Left ventricle myocardium inferior (tissue), 1 donor: ENCODE measurements around the gene LGALSL. TPM values are rescaled to one million over a fixed set of nuclear protein-coding genes. Genes with fewer than 3 reads are reported as not detected.

ENCODE experiments used
- DNase-seq: peaks from one replicate; pipeline ENCODE4 v3.0.0-alpha.2; 2020
- H3K27ac ChIP-seq: fragments of 200-600 bp; replicated peaks from 2 replicates; pipeline ENCODE4 v1.8.0; 2021
- H3K27me3 ChIP-seq: fragments of 200-600 bp; 2 replicates; pipeline ENCODE4 v1.8.0; 2021; ENCODE audit warnings: low read depth
- H3K36me3 ChIP-seq: fragments of 200-600 bp; 2 replicates; pipeline ENCODE4 v1.8.0; 2021
- H3K4me1 ChIP-seq: fragments of 200-600 bp; 2 replicates; pipeline ENCODE4 v1.8.0; 2021
- H3K4me3 ChIP-seq: fragments of 200-600 bp; 2 replicates; pipeline ENCODE4 v1.8.0; 2021; ENCODE audit warnings: mild to moderate bottlenecking, moderate library complexity
- H3K9me3 ChIP-seq: fragments of 200-600 bp; replicated peaks from 2 replicates; pipeline ENCODE4 v1.8.0; 2021
- CTCF ChIP-seq: fragments of 200-600 bp; IDR thresholded peaks from 2 replicates; pipeline ENCODE4 v1.8.0; 2021; ENCODE audit warnings: antibody characterized with exemption, mild to moderate bottlenecking, borderline replicate concordance
- intact Hi-C: fragments of 100-400 bp; cut with micrococcal nuclease; formaldehyde crosslinking; loops from one replicate; pipeline ENCODE4 v1.11.0; 2022
- total RNA-seq: library from RNA; stranded (reverse); fragmentation: NEBNext Ultra II Directional; extraction: Animal tissue kit (Norgen Biotek cat#: 25700); gene quantifications from one replicate; pipeline ENCODE4 v1.2.1, GENCODE V29; 2021
- donor health status: DM: no; HTN: yes; CAD: no; lungs with severe emphysema.

LGALSL gene
- total RNA-seq, 1 donor from 2014 or later = 8.1 TPM

- Histone ChIP-seq H3K4me3 (no peak overlapping the region), H3K27ac (no peak overlapping the region), H3K9me3 (no peaks in the 10 kb centered on the region), H3K4me1 (no peaks in the 10 kb centered on the region), H3K36me3 (no peaks in the 10 kb centered on the region), H3K27me3 (no peaks in the 10 kb centered on the region)
- TF ChIP-seq CTCF = no peak
- no peak for DNase-seq
- intact Hi-C loops = no loop called here
Observed at GRCh38 chr2:64470766-64471295, 16.9 kb downstream of the LGALSL start.

GRCh38 chr2:64471600-64471999 lies 17.6 kb downstream of the LGALSL start:
- H3K9me3 ChIP-seq = no peaks in the 10 kb centered on the region
- no peak for DNase-seq
- no peaks in the 10 kb centered on the region for H3K4me1 ChIP-seq
- no peaks in the 10 kb centered on the region for H3K27me3 ChIP-seq
- H3K36me3 ChIP-seq = no peaks in the 10 kb centered on the region
- TF ChIP-seq CTCF = no peak
- H3K27ac ChIP-seq = no peak overlapping the region
- intact Hi-C loops = no loop called here
- H3K4me3 ChIP-seq = no peak overlapping the region

- H3K36me3 ChIP-seq = no peaks in the 10 kb centered on the region
- no peaks in the 10 kb centered on the region for H3K27me3 ChIP-seq
- H3K9me3 ChIP-seq = no peaks in the 10 kb centered on the region
- no peak overlapping the region for H3K27ac ChIP-seq
- H3K4me3 ChIP-seq = no peak overlapping the region
- TF ChIP-seq CTCF = no peak
- intact Hi-C loops = no loop called here
- no peaks in the 10 kb centered on the region for H3K4me1 ChIP-seq
- DNase-seq = no peak
Observed at GRCh38 chr2:64472881-64473280, 18.9 kb downstream of the LGALSL start.

- intact Hi-C loops = no loop called here
- no peaks in the 10 kb centered on the region for H3K27me3 ChIP-seq
- no peak for DNase-seq
- no peak overlapping the region for H3K27ac ChIP-seq
- no peaks in the 10 kb centered on the region for H3K36me3 ChIP-seq
- no peak overlapping the region for H3K4me3 ChIP-seq
- no peak for TF ChIP-seq CTCF
- H3K4me1 ChIP-seq = no peaks in the 10 kb centered on the region
- H3K9me3 ChIP-seq = no peaks in the 10 kb centered on the region
Observed at GRCh38 chr2:64474121-64474571, 20.2 kb downstream of the LGALSL start.

GRCh38 chr2:64474636-64475035 lies 20.7 kb downstream of the LGALSL start:
- intact Hi-C loops = no loop called here
- H3K4me3 ChIP-seq = no peak overlapping the region
- DNase-seq = no peak
- no peaks in the 10 kb centered on the region for H3K36me3 ChIP-seq
- no peaks in the 10 kb centered on the region for H3K9me3 ChIP-seq
- no peak overlapping the region for H3K27ac ChIP-seq
- no peaks in the 10 kb centered on the region for H3K4me1 ChIP-seq
- TF ChIP-seq CTCF = no peak
- H3K27me3 ChIP-seq = no peaks in the 10 kb centered on the region
